PC-9 (cell line): ENCODE data around the gene NCOA5. TPM values are rescaled to one million over a fixed set of nuclear protein-coding genes. Genes with fewer than 3 reads are reported as not detected.

Experiments
- BruUV-seq: library from RNA; stranded (reverse); fragments of 400-500 nt; replicated peaks from 2 replicates; lab custom pipeline; 2021; lab: Mats Ljungman, UMichigan
- CTCF ChIA-PET: fragments of 300-600 bp; sonication (Branson Sonifier 250); formaldehyde crosslinking; loops from one replicate; lab custom pipeline; 2022; ENCODE audit warnings: antibody characterized with exemption; lab: Charles Lee
- POLR2A ChIA-PET: fragments of 300-600 bp; sonication (Branson Sonifier 250); formaldehyde crosslinking; loops from one replicate; lab custom pipeline; 2022; ENCODE audit warnings: antibody characterized with exemption; ENCODE audit not compliant: unreplicated experiment; lab: Charles Lee
- DNase-seq, 2 experiments: peaks; one replicate each; pipeline versions ENCODE4 v3.0.0 to v3.0.0-alpha.2; 2015 to 2022; ENCODE audit warnings: mixed read lengths in 1 of 2
- H2AFZ ChIP-seq: fragments of 200-600 bp; sonication (generic); 2 replicates; pipeline ENCODE4 v1.8.1; 2017; ENCODE audit warnings: antibody characterized with exemption
- H3F3A ChIP-seq: fragments of 200-600 bp; sonication (generic); 2 replicates; pipeline ENCODE4 v1.8.1; 2017; ENCODE audit warnings: antibody characterized with exemption, mild to moderate bottlenecking, low read depth; ENCODE audit not compliant: insufficient read depth
- H3K27ac ChIP-seq: fragments of 200-600 bp; sonication (generic); 2 replicates; pipeline ENCODE4 v1.6.1; 2016; ENCODE audit warnings: mixed run types
- H3K27me3 ChIP-seq: fragments of 200-600 bp; sonication (generic); 2 replicates; pipeline ENCODE4 v1.6.1; 2016; ENCODE audit warnings: low read depth, mixed run types; ENCODE audit not compliant: insufficient read depth
- H3K36me3 ChIP-seq: fragments of 200-600 bp; sonication (generic); 2 replicates; pipeline ENCODE4 v1.6.1; 2016; ENCODE audit warnings: low read depth, mixed run types
- H3K4me1 ChIP-seq: fragments of 200-600 bp; sonication (generic); replicated peaks from 2 replicates; pipeline ENCODE4 v1.6.1; 2016; ENCODE audit warnings: mixed run types; ENCODE audit not compliant: insufficient read depth
- H3K4me2 ChIP-seq: fragments of 200-600 bp; sonication (generic); 2 replicates; pipeline ENCODE4 v1.6.1; 2017; ENCODE audit warnings: mixed run types
- H3K4me3 ChIP-seq: fragments of 200-600 bp; sonication (generic); 2 replicates; pipeline ENCODE4 v1.6.1; 2016; ENCODE audit warnings: mixed run types
- H3K79me2 ChIP-seq: fragments of 200-600 bp; sonication (generic); 2 replicates; pipeline ENCODE4 v1.6.1; 2017; ENCODE audit warnings: low read depth, mixed run types
- H3K9me2 ChIP-seq: fragments of 200-600 bp; sonication (generic); 2 replicates; pipeline ENCODE4 v1.8.1; 2017; ENCODE audit warnings: mild to moderate bottlenecking; ENCODE audit not compliant: insufficient read depth
- H3K9me3 ChIP-seq: fragments of 200-600 bp; sonication (generic); 2 replicates; pipeline ENCODE4 v1.8.1; 2016; ENCODE audit warnings: low read depth; ENCODE audit not compliant: insufficient read depth
- H4K20me1 ChIP-seq: fragments of 200-600 bp; sonication (generic); 2 replicates; pipeline ENCODE4 v1.8.1; 2017; ENCODE audit not compliant: insufficient read depth
- CTCF ChIP-seq: fragments of 200-600 bp; sonication (generic); conservative IDR thresholded peaks from 2 replicates; pipeline ENCODE4 v1.6.1; 2017; ENCODE audit warnings: mixed run types, antibody characterized with exemption, mild to moderate bottlenecking, moderate library complexity
- EZH2 ChIP-seq: fragments of 200-600 bp; sonication (generic); IDR thresholded peaks from 2 replicates; pipeline ENCODE4 v1.8.0; 2017; ENCODE audit warnings: antibody characterized with exemption, low read depth
- intact Hi-C: fragments of 100-400 bp; cut with micrococcal nuclease; formaldehyde crosslinking; loops from one replicate; pipeline ENCODE4 v1.10.0; 2022; ENCODE audit not compliant: unreplicated experiment
- total RNA-seq: library from RNA; stranded (reverse); gene quantifications from 2 replicates; pipeline ENCODE4 v1.2.3, GENCODE V29; 2021

The NCOA5 gene
- total RNA-seq, 1 experiment from 2014 or later = 28.1 TPM

GRCh38 chr20:46046588-46047310 lies 43.0 kb downstream of the NCOA5 start:
- BruUV-seq = no TSS peak
- no peaks in the 10 kb centered on the region for H3F3A ChIP-seq
- ChIA-PET POLR2A (no interaction called here), CTCF (no interaction called here)
- peaks cover 93% of the 10 kb centered on the region for H3K27me3 ChIP-seq
- no peaks in the 10 kb centered on the region for H3K4me1 ChIP-seq
- TF ChIP-seq EZH2 (no peak), CTCF (no peak)
- H2AFZ ChIP-seq = no peak overlapping the region
- H4K20me1 ChIP-seq = peaks cover 8% of the 10 kb centered on the region; the same call in 1 of the 2 replicates
- H3K9me2 ChIP-seq = no peaks in the 10 kb centered on the region
- intact Hi-C loops = no loop called here
- H3K27ac ChIP-seq = no peak overlapping the region
- no peaks in the 10 kb centered on the region for H3K9me3 ChIP-seq
- DNase-seq = no peak
- H3K4me2 ChIP-seq = no peak overlapping the region
- H3K79me2 ChIP-seq = no peaks in the 10 kb centered on the region
- no peaks in the 10 kb centered on the region for H3K36me3 ChIP-seq
- H3K4me3 ChIP-seq = no peak overlapping the region

GRCh38 chr20:46044896-46045295 lies 44.9 kb downstream of the NCOA5 start:
- peaks cover 86% of the 10 kb centered on the region for H3K27me3 ChIP-seq
- BruUV-seq = no TSS peak

DNA sequence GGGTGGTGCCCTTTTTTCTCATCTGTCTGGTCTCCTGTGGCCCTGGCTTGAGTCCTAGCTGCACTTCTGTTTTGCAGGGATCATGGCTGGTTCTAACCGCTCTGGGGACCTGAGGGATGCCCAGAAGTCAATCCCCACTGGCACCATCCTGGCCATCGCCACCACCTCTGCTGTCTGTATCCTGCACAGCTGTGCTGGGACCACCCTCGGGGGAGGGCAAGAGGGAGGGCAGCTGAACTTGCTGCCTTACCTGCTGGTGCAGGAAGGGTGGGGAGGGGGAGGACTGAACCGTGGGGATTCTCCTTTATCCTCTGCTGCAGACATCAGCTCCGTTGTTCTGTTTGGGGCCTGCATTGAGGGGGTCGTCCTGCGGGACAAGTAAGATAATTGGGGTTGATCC lies 46.2 kb downstream of the NCOA5 start:
- Histone ChIP-seq H3K4me1 (no peaks in the 10 kb centered on the region), H3F3A (no peaks in the 10 kb centered on the region), H3K4me3 (no peak overlapping the region), H3K27me3 (peaks cover 73% of the 10 kb centered on the region), H2AFZ (no peak overlapping the region), H4K20me1 (peaks cover 8% of the 10 kb centered on the region; the same call in 1 of the 2 replicates), H3K36me3 (no peaks in the 10 kb centered on the region), H3K79me2 (no peaks in the 10 kb centered on the region), H3K9me3 (no peaks in the 10 kb centered on the region), H3K9me2 (no peaks in the 10 kb centered on the region), H3K27ac (no peak overlapping the region), H3K4me2 (no peak overlapping the region)
- no TSS peak for BruUV-seq
- CTCF ChIA-PET = no interaction called here
- POLR2A ChIA-PET = no interaction called here
- DNase-seq = no peak
- intact Hi-C loops = no loop called here
- TF ChIP-seq EZH2 = no peak
- no peak for TF ChIP-seq CTCF

More at GRCh38 chr20:46044896-46045295, 44.9 kb downstream of the NCOA5 start:
- ChIA-PET POLR2A (no interaction called here), CTCF (no interaction called here)
- Histone ChIP-seq H3K27ac (no peak overlapping the region), H3K36me3 (no peaks in the 10 kb centered on the region), H3K9me3 (no peaks in the 10 kb centered on the region), H3K4me3 (no peak overlapping the region), H2AFZ (no peak overlapping the region), H3K79me2 (no peaks in the 10 kb centered on the region), H4K20me1 (peaks cover 8% of the 10 kb centered on the region; the same call in 1 of the 2 replicates), H3K4me2 (no peak overlapping the region), H3F3A (no peaks in the 10 kb centered on the region), H3K4me1 (no peaks in the 10 kb centered on the region), H3K9me2 (no peaks in the 10 kb centered on the region)
- intact Hi-C loops = no loop called here
- TF ChIP-seq EZH2 (no peak), CTCF (no peak)
- DNase-seq = no peak
